ENCODE results near the gene ANKRD42. TPM values are rescaled to one million over a fixed set of nuclear protein-coding genes. Genes with fewer than 3 reads are reported as not detected.

Gene ANKRD42
- total and polyA plus RNA-seq, 2 donors (not counting 3 experiments of a cell fraction or from before 2014, with no cell fraction given): 3.3 to 6.6 TPM

DNA sequence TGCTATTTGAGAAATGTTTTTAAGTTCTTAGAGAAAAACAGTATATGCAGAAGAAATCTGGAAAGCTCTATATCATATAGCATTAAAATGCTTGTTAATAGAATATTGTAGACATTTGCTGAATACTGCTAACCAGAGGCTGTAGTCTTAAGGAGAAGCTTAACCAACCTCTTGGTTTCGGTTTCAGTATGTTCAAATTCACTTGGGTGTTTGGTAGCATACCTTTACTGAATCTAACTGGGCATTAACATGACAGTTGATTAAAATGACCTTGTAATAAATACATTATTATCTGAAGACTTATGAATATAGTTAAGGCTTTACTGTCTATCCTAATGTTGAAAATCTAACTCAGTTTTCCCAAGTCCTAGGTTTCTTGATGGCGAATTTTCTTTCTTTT is 31.1 kb upstream of the ANKRD42 start:
- Histone ChIP-seq H3K36me3 (ENCODE audit: control insufficient read depth in 2 of 2, extremely low read depth in 1 of 2, insufficient read depth in 2 of 2, low read length in 2 of 2) (peaks cover 9 to 33% of the 10 kb centered on the region in 2 experiments), H3K4me2 (ENCODE audit: insufficient read depth, low read length) (no peak overlapping the region), H3K9me1 (replicated peaks; ENCODE audit: control insufficient read depth, extremely low read depth, insufficient read depth, low read length) (no peaks in the 10 kb centered on the region), H3K27ac (ENCODE audit: insufficient read depth, low read depth, low read length) (no peak overlapping the region), H3K27me3 (ENCODE audit: control insufficient read depth in 2 of 2, insufficient read depth in 2 of 2, low read length in 2 of 2) (no peaks in the 10 kb centered on the region), H3K4me3 (replicated peaks in 1 of 3; ENCODE audit: insufficient read depth in 1 of 3, low read depth in 1 of 3, low read length in 3 of 3) (no peak overlapping the region), H3K9me3 (replicated peaks; ENCODE audit: control insufficient read depth, insufficient read depth, low read length) (no peaks in the 10 kb centered on the region), H2AFZ (ENCODE audit: low read depth, low read length) (no peak overlapping the region), H3K79me2 (ENCODE audit: control insufficient read depth, insufficient read depth, low read length) (peaks cover 94% of the 10 kb centered on the region), H4K20me1 (replicated peaks; ENCODE audit: control insufficient read depth, extremely low read depth, insufficient read depth, low read length) (peaks cover 13% of the 10 kb centered on the region), H3K9ac (replicated peaks; ENCODE audit: extremely low read depth, insufficient read depth, low read length) (no peak overlapping the region), H3K4me1 (ENCODE audit: control insufficient read depth, extremely low read depth, insufficient read depth, low read length) (peaks cover 32% of the 10 kb centered on the region)
- intact Hi-C loops (cut with micrococcal nuclease): no loop called here
- CTCF ChIA-PET: no interaction called here
- POLR2A ChIA-PET: no interaction called here
- FAIRE-seq (no peak), DNase-seq (ENCODE audit: low read depth, low spot score) (no peak)
- dilution Hi-C loops (cut with MboI; ENCODE audit: extremely low pct_ligation_motif_present, low sequenced_read_pairs): no loop called here
- BruUV-seq (replicated peaks): no TSS peak
- TF ChIP-seq MYC (IDR thresholded peaks at IDR 0.05; ENCODE audit: low read depth, low read length) (no peak), EZH2 (IDR thresholded peaks at IDR 0.05; ENCODE audit: borderline replicate concordance, low read depth, low read length, severe bottlenecking) (no peak), GATA2 (IDR thresholded peaks at IDR 0.05; ENCODE audit: insufficient read depth, insufficient read length, low read depth, low read length) (no peak), POLR2A (IDR thresholded peaks at IDR 0.05; ENCODE audit: low read depth, low read length) (no peak), FOS (IDR thresholded peaks at IDR 0.05; ENCODE audit: borderline replicate concordance, insufficient read depth, low read length) (no peak)

GRCh38 chr11:83166193-83166866 is 27.2 kb upstream of the ANKRD42 start:
- H3K79me2 ChIP-seq (ENCODE audit: control insufficient read depth, insufficient read depth, low read length): peaks cover 94% of the 10 kb centered on the region
- no peak for FAIRE-seq
- no peaks in the 10 kb centered on the region for H3K27me3 ChIP-seq (ENCODE audit: control insufficient read depth in 2 of 2, insufficient read depth in 2 of 2, low read length in 2 of 2)
- H3K27ac ChIP-seq (ENCODE audit: insufficient read depth, low read depth, low read length): no peak overlapping the region
- no peak overlapping the region for H3K4me3 ChIP-seq (replicated peaks in 1 of 3; ENCODE audit: insufficient read depth in 1 of 3, low read depth in 1 of 3, low read length in 3 of 3)
- TSS peak; percentile 1 for BruUV-seq (replicated peaks)
- peaks cover 24 to 54% of the 10 kb centered on the region in 2 experiments for H3K36me3 ChIP-seq (ENCODE audit: control insufficient read depth in 2 of 2, extremely low read depth in 1 of 2, insufficient read depth in 2 of 2, low read length in 2 of 2)
- H4K20me1 ChIP-seq (replicated peaks; ENCODE audit: control insufficient read depth, extremely low read depth, insufficient read depth, low read length): peaks cover 8% of the 10 kb centered on the region
- dilution Hi-C loops (cut with MboI; ENCODE audit: extremely low pct_ligation_motif_present, low sequenced_read_pairs): no loop called here
- peaks cover 33% of the 10 kb centered on the region for H3K4me1 ChIP-seq (ENCODE audit: control insufficient read depth, extremely low read depth, insufficient read depth, low read length)
- TF ChIP-seq POLR2AphosphoS5 (IDR thresholded peaks at IDR 0.05; ENCODE audit: insufficient read depth, low read depth, low read length): no peak
- TF ChIP-seq MAX (IDR thresholded peaks at IDR 0.05; ENCODE audit: insufficient read depth, insufficient read length): no peak
- TF ChIP-seq, protein P1, sequence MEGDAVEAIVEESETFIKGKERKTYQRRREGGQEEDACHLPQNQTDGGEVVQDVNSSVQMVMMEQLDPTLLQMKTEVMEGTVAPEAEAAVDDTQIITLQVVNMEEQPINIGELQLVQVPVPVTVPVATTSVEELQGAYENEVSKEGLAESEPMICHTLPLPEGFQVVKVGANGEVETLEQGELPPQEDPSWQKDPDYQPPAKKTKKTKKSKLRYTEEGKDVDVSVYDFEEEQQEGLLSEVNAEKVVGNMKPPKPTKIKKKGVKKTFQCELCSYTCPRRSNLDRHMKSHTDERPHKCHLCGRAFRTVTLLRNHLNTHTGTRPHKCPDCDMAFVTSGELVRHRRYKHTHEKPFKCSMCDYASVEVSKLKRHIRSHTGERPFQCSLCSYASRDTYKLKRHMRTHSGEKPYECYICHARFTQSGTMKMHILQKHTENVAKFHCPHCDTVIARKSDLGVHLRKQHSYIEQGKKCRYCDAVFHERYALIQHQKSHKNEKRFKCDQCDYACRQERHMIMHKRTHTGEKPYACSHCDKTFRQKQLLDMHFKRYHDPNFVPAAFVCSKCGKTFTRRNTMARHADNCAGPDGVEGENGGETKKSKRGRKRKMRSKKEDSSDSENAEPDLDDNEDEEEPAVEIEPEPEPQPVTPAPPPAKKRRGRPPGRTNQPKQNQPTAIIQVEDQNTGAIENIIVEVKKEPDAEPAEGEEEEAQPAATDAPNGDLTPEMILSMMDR (IDR thresholded peaks at IDR 0.05; ENCODE audit: extremely low read depth in 1 of 2, insufficient read depth in 1 of 2, low read depth in 1 of 2, low read length in 2 of 2): no peak
- TF ChIP-seq MYC (IDR thresholded peaks at IDR 0.05; ENCODE audit: low read depth, low read length): no peak
- TF ChIP-seq JUN (IDR thresholded peaks at IDR 0.05; ENCODE audit: borderline replicate concordance, insufficient read depth, insufficient read length, low read depth): no peak
- DNase-seq (ENCODE audit: low read depth, low spot score): no peak
- H3K9me3 ChIP-seq (replicated peaks; ENCODE audit: control insufficient read depth, insufficient read depth, low read length): no peaks in the 10 kb centered on the region
- ChIA-PET CTCF (interaction anchor here (1.7 kb wide), 1 partner anchor 299 kb away, joined by 6 read pairs; no protein-coding TSS in a partner anchor), POLR2A (no interaction called here)
- H3K9ac ChIP-seq (replicated peaks; ENCODE audit: extremely low read depth, insufficient read depth, low read length): no peak overlapping the region
- H3K9me1 ChIP-seq (replicated peaks; ENCODE audit: control insufficient read depth, extremely low read depth, insufficient read depth, low read length): no peaks in the 10 kb centered on the region
- no peak overlapping the region for H3K4me2 ChIP-seq (ENCODE audit: insufficient read depth, low read length)
- no peak overlapping the region for H2AFZ ChIP-seq (ENCODE audit: low read depth, low read length)
- intact Hi-C loops (cut with micrococcal nuclease): no loop called here
